Measurements from ENCODE around the gene ANTKMT.

Gene ANTKMT

GRCh38 chr16:717450-718245, 3.3 kb upstream of the ANTKMT start:
- Histone ChIP-seq H3K36me3 (ENCODE audit: control insufficient read depth, insufficient read depth, low read length) (no peaks in the 10 kb centered on the region), H3K27me3 (ENCODE audit: control insufficient read depth, insufficient read depth, low read length) (peaks cover 32% of the 10 kb centered on the region), H3K4me3 (ENCODE audit: low read depth, low read length) (no peak overlapping the region), H3K4me1 (ENCODE audit: control insufficient read depth, insufficient read depth, low read length) (peaks cover 23% of the 10 kb centered on the region), H3K9ac (ENCODE audit: low read depth, low read length) (no peak overlapping the region), H3K27ac (ENCODE audit: low read depth, low read length) (no peak overlapping the region), H3K9me3 (ENCODE audit: control insufficient read depth, insufficient read depth, low read length) (no peaks in the 10 kb centered on the region)

- no peak overlapping the region for H3K9ac ChIP-seq (ENCODE audit: low read depth, low read length)
- H3K4me3 ChIP-seq (ENCODE audit: low read depth, low read length), result no peak overlapping the region
- peaks cover 23% of the 10 kb centered on the region for H3K4me1 ChIP-seq (ENCODE audit: control insufficient read depth, insufficient read depth, low read length)
- H3K36me3 ChIP-seq (ENCODE audit: control insufficient read depth, insufficient read depth, low read length), result no peaks in the 10 kb centered on the region
- peaks cover 32% of the 10 kb centered on the region for H3K27me3 ChIP-seq (ENCODE audit: control insufficient read depth, insufficient read depth, low read length)
- H3K9me3 ChIP-seq (ENCODE audit: control insufficient read depth, insufficient read depth, low read length), result no peaks in the 10 kb centered on the region
- H3K27ac ChIP-seq (ENCODE audit: low read depth, low read length), result no peak overlapping the region
Measured at GRCh38 chr16:718389-718788, 2.6 kb upstream of the ANTKMT start.

- Histone ChIP-seq H3K27me3 (ENCODE audit: control insufficient read depth, insufficient read depth, low read length) (peaks cover 28% of the 10 kb centered on the region), H3K4me1 (ENCODE audit: control insufficient read depth, insufficient read depth, low read length) (peaks cover 23% of the 10 kb centered on the region), H3K9me3 (ENCODE audit: control insufficient read depth, insufficient read depth, low read length) (no peaks in the 10 kb centered on the region), H3K4me3 (ENCODE audit: low read depth, low read length) (no peak overlapping the region), H3K9ac (ENCODE audit: low read depth, low read length) (no peak overlapping the region), H3K27ac (ENCODE audit: low read depth, low read length) (no peak overlapping the region), H3K36me3 (ENCODE audit: control insufficient read depth, insufficient read depth, low read length) (no peaks in the 10 kb centered on the region)
Measured at GRCh38 chr16:718922-719321, 2.0 kb upstream of the ANTKMT start.

- no peaks in the 10 kb centered on the region for H3K36me3 ChIP-seq (ENCODE audit: control insufficient read depth, insufficient read depth, low read length)
- H3K4me1 ChIP-seq (ENCODE audit: control insufficient read depth, insufficient read depth, low read length), result peaks cover 23% of the 10 kb centered on the region
- H3K9ac ChIP-seq (ENCODE audit: low read depth, low read length), result peak overlapping the region; percentile 32; the same call in 1 of the 2 replicates
- peak overlapping the region; percentile 93 for H3K27ac ChIP-seq (ENCODE audit: low read depth, low read length)
- H3K4me3 ChIP-seq (ENCODE audit: low read depth, low read length), result peak overlapping the region; percentile 96
- peaks cover 22% of the 10 kb centered on the region; the same call in 1 of the 2 replicates for H3K27me3 ChIP-seq (ENCODE audit: control insufficient read depth, insufficient read depth, low read length)
- no peaks in the 10 kb centered on the region for H3K9me3 ChIP-seq (ENCODE audit: control insufficient read depth, insufficient read depth, low read length)
Measured at GRCh38 chr16:719815-720446, 1.0 kb upstream of the ANTKMT start.

GRCh38 chr16:720447-720989, 428 bp upstream of the ANTKMT start:
- Histone ChIP-seq H3K27ac (ENCODE audit: low read depth, low read length) (peak overlapping the region; percentile 93), H3K27me3 (ENCODE audit: control insufficient read depth, insufficient read depth, low read length) (peaks cover 18% of the 10 kb centered on the region; the same call in 1 of the 2 replicates)

GRCh38 chr16:721765-722540, 1.0 kb downstream of the ANTKMT start:
- H3K4me3 ChIP-seq (ENCODE audit: low read depth, low read length), result peak overlapping the region; percentile 96; the same call in 1 of the 2 replicates

More at GRCh38 chr16:720447-720989, 428 bp upstream of the ANTKMT start:
- Histone ChIP-seq H3K9ac (ENCODE audit: low read depth, low read length) (peak overlapping the region; percentile 94), H3K9me3 (ENCODE audit: control insufficient read depth, insufficient read depth, low read length) (no peaks in the 10 kb centered on the region), H3K4me3 (ENCODE audit: low read depth, low read length) (peak overlapping the region; percentile 96), H3K4me1 (ENCODE audit: control insufficient read depth, insufficient read depth, low read length) (peaks cover 23% of the 10 kb centered on the region), H3K36me3 (ENCODE audit: control insufficient read depth, insufficient read depth, low read length) (no peaks in the 10 kb centered on the region)

GRCh38 chr16:722835-723633, 2.1 kb downstream of the ANTKMT start:
- peaks cover 18% of the 10 kb centered on the region for H3K4me1 ChIP-seq (ENCODE audit: control insufficient read depth, insufficient read depth, low read length)
- no peaks in the 10 kb centered on the region for H3K9me3 ChIP-seq (ENCODE audit: control insufficient read depth, insufficient read depth, low read length)
- H3K9ac ChIP-seq (ENCODE audit: low read depth, low read length), result no peak overlapping the region
- H3K27me3 ChIP-seq (ENCODE audit: control insufficient read depth, insufficient read depth, low read length), result peaks cover 9% of the 10 kb centered on the region; the same call in 1 of the 2 replicates
- H3K4me3 ChIP-seq (ENCODE audit: low read depth, low read length), result no peak overlapping the region
- no peaks in the 10 kb centered on the region for H3K36me3 ChIP-seq (ENCODE audit: control insufficient read depth, insufficient read depth, low read length)
- no peak overlapping the region for H3K27ac ChIP-seq (ENCODE audit: low read depth, low read length)

More at GRCh38 chr16:721765-722540, 1.0 kb downstream of the ANTKMT start:
- no peak overlapping the region for H3K27ac ChIP-seq (ENCODE audit: low read depth, low read length)
- peaks cover 9% of the 10 kb centered on the region; the same call in 1 of the 2 replicates for H3K27me3 ChIP-seq (ENCODE audit: control insufficient read depth, insufficient read depth, low read length)
- H3K9me3 ChIP-seq (ENCODE audit: control insufficient read depth, insufficient read depth, low read length), result no peaks in the 10 kb centered on the region
- peaks cover 15% of the 10 kb centered on the region for H3K4me1 ChIP-seq (ENCODE audit: control insufficient read depth, insufficient read depth, low read length)
- H3K36me3 ChIP-seq (ENCODE audit: control insufficient read depth, insufficient read depth, low read length), result no peaks in the 10 kb centered on the region
- H3K9ac ChIP-seq (ENCODE audit: low read depth, low read length), result no peak overlapping the region

GRCh38 chr16:723695-724094, 2.7 kb downstream of the ANTKMT start:
- no peak overlapping the region for H3K4me3 ChIP-seq (ENCODE audit: low read depth, low read length)
- no peaks in the 10 kb centered on the region for H3K9me3 ChIP-seq (ENCODE audit: control insufficient read depth, insufficient read depth, low read length)
- peaks cover 15% of the 10 kb centered on the region for H3K4me1 ChIP-seq (ENCODE audit: control insufficient read depth, insufficient read depth, low read length)
- H3K27ac ChIP-seq (ENCODE audit: low read depth, low read length), result no peak overlapping the region
- H3K36me3 ChIP-seq (ENCODE audit: control insufficient read depth, insufficient read depth, low read length), result no peaks in the 10 kb centered on the region
- H3K9ac ChIP-seq (ENCODE audit: low read depth, low read length), result no peak overlapping the region
- peaks cover 5% of the 10 kb centered on the region; the same call in 1 of the 2 replicates for H3K27me3 ChIP-seq (ENCODE audit: control insufficient read depth, insufficient read depth, low read length)

- no peak overlapping the region for H3K9ac ChIP-seq (ENCODE audit: low read depth, low read length)
- H3K27me3 ChIP-seq (ENCODE audit: control insufficient read depth, insufficient read depth, low read length), result no peaks in the 10 kb centered on the region; the same call in 1 of the 2 replicates
- H3K4me1 ChIP-seq (ENCODE audit: control insufficient read depth, insufficient read depth, low read length), result peaks cover 12% of the 10 kb centered on the region
- no peaks in the 10 kb centered on the region for H3K36me3 ChIP-seq (ENCODE audit: control insufficient read depth, insufficient read depth, low read length)
- H3K4me3 ChIP-seq (ENCODE audit: low read depth, low read length), result no peak overlapping the region
- no peak overlapping the region for H3K27ac ChIP-seq (ENCODE audit: low read depth, low read length)
- H3K9me3 ChIP-seq (ENCODE audit: control insufficient read depth, insufficient read depth, low read length), result no peaks in the 10 kb centered on the region
Measured at GRCh38 chr16:724188-725040, 3.5 kb downstream of the ANTKMT start.
